GM21515 (cell line): ENCODE data around the gene RHOC.

Experiments used
- ATAC-seq: cut with Tn5 transposase; IDR thresholded peaks from one replicate; pipeline ENCODE4 v1.9.1; 2021; ENCODE audit not compliant: unreplicated experiment

Gene RHOC

DNA sequence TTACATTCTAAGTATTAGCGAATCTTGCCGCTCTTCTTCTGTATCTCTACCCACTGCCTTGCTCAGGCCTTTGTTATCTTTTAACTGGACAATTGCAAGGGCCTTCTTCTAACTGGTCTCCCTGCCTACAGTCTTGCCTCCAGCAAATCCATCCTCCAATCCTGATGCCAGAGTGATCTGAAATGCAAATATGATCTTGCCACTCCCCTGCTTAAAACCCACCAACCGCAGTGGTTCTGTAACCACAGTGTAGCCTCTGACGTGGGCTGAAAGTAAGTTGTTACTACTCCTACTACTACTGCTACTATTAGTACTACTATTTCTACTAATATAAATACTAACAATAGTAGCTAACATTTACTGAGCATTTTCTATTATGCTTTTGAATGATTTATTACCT, 20.1 kb downstream of the RHOC start:
- no peak for ATAC-seq

DNA sequence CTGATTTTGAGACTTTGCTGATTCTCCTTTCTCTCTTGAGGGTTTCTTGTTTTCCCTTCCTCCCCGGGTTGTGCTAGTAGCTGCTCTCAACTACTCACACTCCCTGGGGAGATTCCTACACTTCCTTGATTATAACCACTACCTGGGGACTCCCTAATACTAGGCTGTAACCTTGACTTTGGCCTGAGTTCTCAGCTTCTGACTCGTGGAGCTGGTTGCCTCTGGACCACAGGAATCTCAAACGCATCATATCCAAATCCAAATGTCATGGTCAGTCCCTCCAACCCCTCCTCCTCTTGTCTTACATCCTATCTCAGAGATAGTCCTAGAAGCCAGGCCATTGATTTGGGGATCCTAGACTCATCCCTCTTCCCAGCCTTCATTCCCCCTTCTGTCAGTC, 20.5 kb downstream of the RHOC start:
- ATAC-seq: no peak

DNA sequence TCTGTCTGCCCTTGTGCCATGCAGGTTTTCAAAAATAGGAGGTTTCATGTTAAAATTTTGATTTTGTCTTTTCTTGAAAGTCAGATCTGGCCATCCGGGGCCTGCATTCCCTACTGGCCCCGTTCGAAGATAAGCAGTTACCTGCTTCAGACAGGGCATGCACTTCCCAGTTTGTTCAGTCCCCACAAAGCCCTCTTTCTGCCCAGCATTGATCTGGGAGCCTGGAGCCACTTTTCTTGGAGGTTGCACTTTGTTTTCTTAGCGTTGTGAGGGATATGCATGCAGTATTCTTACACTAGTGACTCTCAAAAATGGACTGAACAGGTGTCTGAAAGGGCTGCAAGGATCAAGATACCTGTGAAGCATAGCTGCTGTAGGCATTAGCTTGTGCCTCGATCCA, 21.0 kb downstream of the RHOC start:
- no peak for ATAC-seq

DNA sequence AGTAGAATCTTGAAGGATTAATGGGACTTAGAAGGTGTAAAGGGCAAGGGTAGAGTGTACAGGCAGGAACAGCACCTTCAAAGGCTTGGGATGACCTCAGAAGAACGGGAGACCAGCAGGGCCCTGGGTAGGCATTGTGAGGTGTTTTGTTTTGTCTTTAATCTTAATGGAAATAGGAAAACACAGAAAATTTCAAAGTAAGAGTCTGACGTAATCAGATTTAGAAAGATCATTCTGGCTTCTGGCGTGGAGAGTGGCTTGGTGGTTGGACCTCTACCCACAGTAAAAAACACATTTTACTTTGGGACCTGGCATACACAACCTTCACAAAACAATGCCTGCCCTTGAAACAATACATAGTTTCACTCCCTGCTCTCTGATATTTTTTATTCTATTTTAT, 28.3 kb downstream of the RHOC start:
- ATAC-seq: no peak

DNA sequence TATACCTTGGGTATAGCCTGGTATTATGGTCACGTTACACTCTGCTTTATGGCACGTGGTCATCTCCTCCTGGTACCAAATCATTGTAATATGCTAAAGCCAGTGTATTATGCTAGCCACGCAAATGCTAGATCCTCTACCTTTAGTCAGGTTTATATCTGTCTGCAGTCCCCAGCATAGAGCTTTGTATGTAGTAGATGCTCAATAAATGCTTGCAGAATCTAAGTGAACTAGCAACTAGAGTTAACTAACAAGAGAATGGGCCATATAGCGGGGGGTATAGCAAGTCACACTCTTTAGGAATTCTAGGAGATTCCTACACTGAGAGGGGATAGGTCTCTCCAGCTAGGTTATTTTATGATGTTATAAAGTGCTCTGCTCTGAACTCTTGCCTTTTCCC, 29.4 kb downstream of the RHOC start:
- ATAC-seq: no peak

DNA sequence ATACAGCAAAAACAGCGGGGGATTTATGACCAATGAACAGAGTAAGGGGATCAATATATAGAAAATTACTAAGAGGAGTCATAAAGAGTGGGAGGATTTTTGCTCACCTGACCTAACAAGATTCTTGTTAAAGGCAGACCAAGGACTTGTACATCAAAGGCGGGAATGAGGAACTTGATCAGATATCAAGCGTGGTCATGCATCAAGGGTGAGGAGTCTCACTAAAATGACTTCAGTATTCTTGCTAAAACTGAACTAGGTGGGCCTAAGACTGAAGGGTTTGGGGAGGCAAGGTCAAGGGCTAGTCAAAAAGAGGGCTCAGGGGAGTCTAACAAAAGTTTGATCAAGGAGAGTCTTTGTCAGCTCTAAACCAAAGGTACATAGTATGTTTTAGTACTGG, 30.4 kb downstream of the RHOC start:
- no peak for ATAC-seq

DNA sequence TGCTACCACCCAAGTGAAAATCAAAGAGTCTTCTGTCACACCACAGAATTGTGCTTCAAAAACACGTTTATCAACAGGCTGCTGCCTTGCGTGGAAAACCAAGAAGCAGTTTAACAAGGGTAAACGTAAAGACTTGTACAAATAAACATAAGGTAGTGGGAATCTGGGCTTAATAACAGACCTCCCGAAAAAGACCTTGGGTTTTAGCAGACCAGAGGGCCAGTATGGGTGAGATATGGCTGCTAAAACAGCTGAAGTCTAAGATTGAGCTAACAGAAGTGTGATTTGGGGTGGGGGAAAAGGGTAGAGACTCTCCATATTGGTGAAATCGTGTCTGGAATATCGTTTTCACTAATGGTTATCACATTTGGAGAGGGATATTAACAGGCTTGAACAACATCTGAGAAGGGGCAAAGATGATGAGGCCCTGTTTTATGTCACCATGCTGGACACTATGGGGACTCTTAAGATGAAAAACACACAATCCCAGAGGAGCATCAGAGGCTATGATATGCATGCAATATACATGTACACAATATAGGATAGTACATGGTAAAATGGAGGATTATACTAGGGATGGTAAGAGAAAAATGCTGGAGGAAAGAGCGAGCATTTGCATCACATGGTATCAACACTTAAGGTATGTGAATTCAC, 31.1 kb downstream of the RHOC start:
- ATAC-seq: no peak

DNA sequence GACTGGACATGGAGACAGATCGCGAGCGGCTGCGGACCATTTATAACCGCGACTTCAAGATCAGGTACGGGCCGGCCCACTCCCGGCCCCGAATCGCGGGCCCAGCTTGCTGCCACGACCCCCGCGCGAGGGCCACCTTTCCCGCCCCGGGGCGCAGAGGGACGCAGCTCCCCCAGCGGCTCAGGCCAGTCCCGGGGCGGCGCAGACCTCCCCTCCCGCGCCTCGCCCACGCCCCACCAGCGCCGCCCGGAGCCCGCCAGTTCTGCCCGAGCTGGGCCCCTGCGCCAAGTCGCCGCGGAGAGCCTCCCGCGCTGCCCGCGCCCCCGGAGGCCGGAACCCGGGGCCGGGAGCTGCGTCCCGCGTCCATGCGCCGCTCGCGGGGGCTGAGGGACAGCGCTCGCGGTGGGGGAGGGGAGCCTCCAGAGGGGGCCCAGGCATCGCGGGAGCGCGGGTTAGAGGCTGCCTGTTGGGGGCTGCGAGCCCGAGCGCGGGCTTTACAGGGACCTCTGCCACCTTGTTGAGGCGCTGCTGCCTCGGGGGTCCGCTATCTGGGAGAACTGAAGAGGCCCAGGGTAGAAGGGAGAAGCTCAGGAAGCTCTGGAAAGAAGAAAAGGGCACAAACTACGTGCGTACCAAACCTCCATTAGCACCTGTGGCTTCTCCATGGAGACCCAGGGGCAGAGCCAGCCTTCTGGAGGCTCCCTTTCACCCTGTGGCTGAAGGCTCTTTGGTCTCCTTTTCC, 31.8 kb downstream of the RHOC start:
- ATAC-seq: peak; percentile 38

DNA sequence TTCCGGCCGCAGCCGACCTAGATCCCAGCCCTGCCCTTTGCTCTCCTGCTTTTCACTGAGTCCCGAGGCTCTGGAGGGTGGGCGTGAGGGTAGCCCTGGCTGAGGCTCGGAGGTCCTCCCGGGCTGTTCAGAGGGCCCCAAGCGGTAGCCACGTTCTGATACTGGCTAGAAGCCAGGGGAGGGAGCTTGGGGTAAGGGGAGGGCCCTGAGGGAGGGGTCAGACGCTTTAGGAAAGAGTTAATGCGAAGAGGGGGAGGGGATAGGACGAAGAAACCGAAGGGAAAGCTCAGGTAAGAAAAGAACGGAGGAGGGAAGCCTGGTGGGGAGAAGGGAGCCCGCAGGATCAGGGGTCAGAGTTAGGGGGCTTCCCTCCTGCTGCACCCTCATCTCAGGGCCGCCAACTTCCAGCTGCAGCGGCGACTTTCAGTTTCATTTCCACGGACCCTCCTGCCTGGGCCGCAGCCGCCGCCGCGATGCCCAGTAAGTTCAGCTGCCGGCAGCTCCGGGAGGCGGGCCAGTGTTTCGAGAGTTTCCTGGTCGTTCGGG, 32.4 kb downstream of the RHOC start, which contains the start of gene MOV10:
Gene MOV10, plus strand, starts transcription at position 220 of the 546 bp plus-strand sequence. Its CDS starts 254 bp downstream, at position 474.
- peak; percentile 59 for ATAC-seq

DNA sequence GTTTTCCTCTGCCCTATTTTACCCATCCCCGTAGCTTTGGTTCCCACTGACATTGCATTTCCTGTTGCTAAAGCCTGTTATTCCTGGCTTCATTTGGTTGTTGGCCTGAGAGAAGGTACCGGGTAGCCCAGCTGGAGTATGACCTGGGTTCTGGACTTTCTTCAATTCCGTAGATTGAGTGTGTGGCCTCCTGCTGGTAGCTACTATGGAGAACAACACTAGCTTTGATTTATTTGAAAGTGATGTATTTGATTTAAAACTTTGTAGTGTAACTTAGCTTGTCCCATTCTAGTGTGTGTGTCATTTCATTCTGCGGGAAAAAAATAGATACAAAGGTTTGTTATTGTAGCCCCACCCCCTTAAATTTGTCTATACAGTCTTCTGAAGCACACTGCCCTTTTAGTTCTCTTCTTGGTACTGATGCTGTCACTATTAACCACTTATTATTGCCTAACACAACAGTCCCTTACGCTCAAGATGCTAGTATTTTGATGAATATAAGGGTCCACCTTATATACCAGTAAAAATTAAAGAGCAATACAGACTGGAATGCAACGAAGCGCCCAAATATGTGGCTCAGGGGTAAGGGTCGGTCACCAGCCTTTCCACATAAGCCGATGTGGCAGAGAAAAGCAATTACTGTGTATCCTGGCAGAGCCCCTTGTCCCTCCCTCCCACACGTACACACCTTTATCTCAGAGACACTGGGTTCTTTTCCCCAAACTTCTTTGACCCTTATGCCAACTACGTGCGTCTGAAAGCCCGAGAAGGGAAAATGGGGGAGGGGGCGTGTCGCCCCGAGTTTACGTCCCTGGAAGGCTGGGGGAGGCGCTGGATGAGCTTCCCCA, 33.1 kb downstream of the RHOC start:
- no peak for ATAC-seq

DNA sequence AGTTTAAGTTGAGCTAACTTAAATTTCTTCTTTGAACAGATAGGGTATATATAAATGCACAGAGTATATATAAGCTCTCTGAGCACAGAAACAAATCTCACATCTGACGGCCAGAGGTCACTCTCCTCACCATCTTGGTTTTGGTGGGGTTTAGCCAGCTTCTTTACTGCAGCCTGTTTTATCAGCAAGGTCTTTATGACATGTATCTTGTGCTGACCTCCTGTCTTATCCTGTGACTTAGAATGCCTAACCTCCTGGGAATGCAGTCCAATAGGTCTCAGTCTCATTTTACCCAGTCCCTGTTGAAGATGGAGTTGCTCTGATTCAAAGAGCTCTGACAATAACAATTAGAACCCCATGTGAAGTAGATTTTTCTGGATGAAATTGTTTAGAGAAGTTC, 34.1 kb downstream of the RHOC start:
- ATAC-seq: no peak

DNA sequence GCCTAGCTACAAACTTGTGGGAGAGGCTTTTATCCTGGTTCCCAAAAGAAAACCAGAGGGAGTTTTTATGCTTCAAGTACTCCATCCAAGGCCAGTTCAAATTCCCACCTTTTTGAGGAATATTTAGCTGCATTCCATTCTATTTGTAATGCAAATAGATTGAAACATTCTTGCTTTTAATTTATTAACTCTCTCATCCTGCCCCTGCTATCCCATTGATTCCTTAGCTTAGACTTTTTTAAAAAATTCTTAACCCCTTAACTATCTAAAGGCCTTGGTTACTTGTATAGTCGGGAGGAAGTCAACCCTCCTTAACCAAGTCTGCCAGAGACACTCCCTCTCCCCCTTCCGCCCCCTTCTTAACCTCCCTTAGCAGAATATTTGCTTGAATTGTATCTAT, 34.9 kb downstream of the RHOC start:
- no peak for ATAC-seq

DNA sequence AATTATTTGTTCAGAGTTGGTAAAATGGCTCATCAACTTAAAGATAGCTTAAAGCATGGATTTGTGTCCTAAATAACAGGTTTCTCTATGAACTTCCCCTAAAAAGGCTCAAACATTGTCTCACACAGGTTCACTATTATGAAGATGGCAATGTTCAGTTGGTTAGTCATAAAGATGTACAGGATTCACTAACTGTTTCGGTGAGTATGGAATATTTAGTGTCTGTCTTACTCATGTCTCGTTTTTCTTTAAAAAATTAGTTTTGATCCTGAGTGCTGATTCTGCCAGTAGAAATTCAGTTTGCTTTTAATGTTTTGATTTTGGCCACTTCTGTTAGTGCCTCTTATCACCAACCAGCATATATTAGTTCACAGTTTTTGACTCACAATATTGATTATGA, 40.0 kb downstream of the RHOC start:
- no peak for ATAC-seq

DNA sequence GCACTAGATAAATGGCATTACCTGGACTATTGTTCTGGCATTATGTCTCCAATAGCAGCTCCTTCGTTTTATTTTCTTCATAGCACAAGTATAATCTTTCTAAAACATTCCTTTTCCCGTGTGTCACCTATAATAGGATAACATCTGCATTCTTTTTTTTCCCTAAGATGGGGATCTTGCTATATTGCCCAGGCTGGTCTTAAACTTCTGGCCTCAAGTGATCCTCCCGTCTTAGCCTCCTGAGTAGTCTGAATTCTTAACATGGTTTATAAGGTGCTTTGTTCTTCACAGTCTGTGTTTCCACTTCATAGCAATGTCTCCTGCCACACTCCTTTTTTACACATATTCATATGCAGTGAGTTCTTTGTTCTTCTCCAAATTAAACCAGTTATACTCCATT, 41.1 kb downstream of the RHOC start:
- no peak for ATAC-seq

DNA sequence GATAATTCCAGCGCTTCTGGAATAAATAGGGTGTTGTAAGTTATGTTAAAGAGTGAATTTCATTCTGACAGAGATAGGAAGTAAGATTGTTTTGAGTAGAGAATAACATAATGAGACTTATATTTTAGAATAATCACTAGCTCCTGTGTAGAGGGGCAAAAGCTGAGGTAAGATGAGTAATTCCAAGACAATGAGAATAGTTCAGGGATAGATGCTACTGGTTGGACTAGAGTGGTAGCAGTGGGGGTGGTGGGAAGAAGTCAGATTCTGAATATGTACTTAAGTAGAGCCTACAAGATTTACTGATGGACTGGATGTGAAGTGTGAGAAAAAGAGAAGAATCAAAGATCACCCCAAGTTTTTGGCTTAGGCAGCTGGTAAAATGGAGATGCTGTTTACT, 55.7 kb downstream of the RHOC start:
- ATAC-seq: no peak
